PC-3 (cell line): Measurements from ENCODE around the gene SEPTIN11. TPM values are rescaled to one million over a fixed set of nuclear protein-coding genes. Genes with fewer than 3 reads are reported as not detected.

Experiments used
- ATAC-seq: fragments of 200-7000 bp; cut with Tn5 transposase; 2 replicates; pipeline ENCODE4 v1.9.1; 2020; ENCODE audit warnings: mild to moderate bottlenecking, moderate library complexity
- BruUV-seq: library from RNA; stranded (reverse); fragments of 400-500 nt; replicated peaks from 2 replicates; lab custom pipeline; 2021; lab: Mats Ljungman, UMichigan
- CTCF ChIA-PET: fragments of 300-600 bp; sonication (Branson Sonifier 250); formaldehyde crosslinking; loops from one replicate; lab custom pipeline; 2022; ENCODE audit warnings: antibody characterized with exemption; lab: Charles Lee
- POLR2A ChIA-PET: fragments of 300-600 bp; sonication (Branson Sonifier 250); formaldehyde crosslinking; loops from one replicate; lab custom pipeline; 2022; ENCODE audit warnings: antibody characterized with exemption; ENCODE audit not compliant: unreplicated experiment; lab: Charles Lee
- DNase-seq: peaks from one replicate; pipeline ENCODE4 v3.0.0-alpha.2; 2015
- H2AFZ ChIP-seq: fragments of 300-600 bp; sonication (generic); 2 replicates; pipeline ENCODE4 v1.6.0; 2016; ENCODE audit warnings: antibody characterized with exemption, low read length
- H3F3A ChIP-seq: fragments of 300-600 bp; sonication (generic); one replicate; pipeline ENCODE4 v1.6.0; 2017; ENCODE audit warnings: antibody characterized with exemption, low read length, control low read depth, mild to moderate bottlenecking; ENCODE audit not compliant: unreplicated experiment
- H3K27ac ChIP-seq: fragments of 300-600 bp; sonication (generic); 2 replicates; pipeline ENCODE4 v1.5.1; 2016; ENCODE audit warnings: mild to moderate bottlenecking, low read length
- H3K27me3 ChIP-seq: fragments of 300-600 bp; sonication (generic); 2 replicates; pipeline ENCODE4 v1.6.1; 2016; ENCODE audit warnings: low read length, mixed read lengths
- H3K36me3 ChIP-seq: fragments of 300-600 bp; sonication (generic); 2 replicates; pipeline ENCODE4 v1.6.1; 2016; ENCODE audit warnings: low read depth, mixed run types, low read length, mixed read lengths
- H3K4me1 ChIP-seq: fragments of 300-600 bp; sonication (generic); 2 replicates; pipeline ENCODE4 v1.5.1; 2016; ENCODE audit warnings: low read length; ENCODE audit not compliant: insufficient read depth
- H3K4me2 ChIP-seq: fragments of 300-600 bp; sonication (generic); 2 replicates; pipeline ENCODE4 v1.6.0; 2016; ENCODE audit warnings: low read length
- H3K4me3 ChIP-seq: fragments of 300-600 bp; sonication (generic); 2 replicates; pipeline ENCODE4 v1.5.1; 2016; ENCODE audit warnings: mild to moderate bottlenecking, low read length, mixed read lengths
- H3K79me2 ChIP-seq: fragments of 300-600 bp; sonication (generic); 2 replicates; pipeline ENCODE4 v1.6.1; 2017; ENCODE audit warnings: low read length, mixed read lengths
- H3K9ac ChIP-seq: fragments of 300-600 bp; sonication (generic); 2 replicates; pipeline ENCODE4 v1.6.0; 2016; ENCODE audit warnings: mild to moderate bottlenecking, low read length
- H3K9me2 ChIP-seq: fragments of 300-600 bp; sonication (generic); replicated peaks from 2 replicates; pipeline ENCODE4 v1.6.1; 2016; ENCODE audit warnings: mixed run types, low read length, mixed read lengths
- H3K9me3 ChIP-seq: fragments of 300-600 bp; sonication (generic); 2 replicates; pipeline ENCODE4 v1.6.1; 2016; ENCODE audit warnings: low read length, mixed read lengths
- H4K20me1 ChIP-seq: fragments of 300-600 bp; sonication (generic); 2 replicates; pipeline ENCODE4 v1.6.1; 2016; ENCODE audit warnings: low read length, mixed read lengths
- EZH2 ChIP-seq: fragments of 300-600 bp; sonication (generic); IDR thresholded peaks from one replicate; pipeline ENCODE4 v1.6.1; 2017; ENCODE audit warnings: antibody characterized with exemption, mild to moderate bottlenecking, low read length; ENCODE audit not compliant: unreplicated experiment
- EZH2phosphoT487 ChIP-seq: fragments of 300-600 bp; sonication (generic); IDR thresholded peaks from 2 replicates; pipeline ENCODE4 v1.6.1; 2018; ENCODE audit warnings: mild to moderate bottlenecking, antibody characterized with exemption, low read length, borderline replicate concordance
- intact Hi-C: fragments of 100-400 bp; cut with micrococcal nuclease; formaldehyde crosslinking; loops from 2 replicates; pipeline ENCODE4 v1.9.0; 2023
- total RNA-seq: library from RNA; depleted of rRNA; stranded (reverse); fragments of >200 nt; gene quantifications from 2 replicates; pipeline ENCODE4 v1.2.3, GENCODE V29; 2014
- TF ChIP-seq, protein P1 (sequence below): fragments of 300-600 bp; sonication (generic); conservative IDR thresholded peaks from 2 replicates; pipeline ENCODE4 v1.5.1; 2017; ENCODE audit warnings: antibody characterized with exemption, low read depth, mild to moderate bottlenecking, low read length

SEPTIN11 gene
- total RNA-seq, 1 experiment from 2014 or later = 39.0 TPM

DNA sequence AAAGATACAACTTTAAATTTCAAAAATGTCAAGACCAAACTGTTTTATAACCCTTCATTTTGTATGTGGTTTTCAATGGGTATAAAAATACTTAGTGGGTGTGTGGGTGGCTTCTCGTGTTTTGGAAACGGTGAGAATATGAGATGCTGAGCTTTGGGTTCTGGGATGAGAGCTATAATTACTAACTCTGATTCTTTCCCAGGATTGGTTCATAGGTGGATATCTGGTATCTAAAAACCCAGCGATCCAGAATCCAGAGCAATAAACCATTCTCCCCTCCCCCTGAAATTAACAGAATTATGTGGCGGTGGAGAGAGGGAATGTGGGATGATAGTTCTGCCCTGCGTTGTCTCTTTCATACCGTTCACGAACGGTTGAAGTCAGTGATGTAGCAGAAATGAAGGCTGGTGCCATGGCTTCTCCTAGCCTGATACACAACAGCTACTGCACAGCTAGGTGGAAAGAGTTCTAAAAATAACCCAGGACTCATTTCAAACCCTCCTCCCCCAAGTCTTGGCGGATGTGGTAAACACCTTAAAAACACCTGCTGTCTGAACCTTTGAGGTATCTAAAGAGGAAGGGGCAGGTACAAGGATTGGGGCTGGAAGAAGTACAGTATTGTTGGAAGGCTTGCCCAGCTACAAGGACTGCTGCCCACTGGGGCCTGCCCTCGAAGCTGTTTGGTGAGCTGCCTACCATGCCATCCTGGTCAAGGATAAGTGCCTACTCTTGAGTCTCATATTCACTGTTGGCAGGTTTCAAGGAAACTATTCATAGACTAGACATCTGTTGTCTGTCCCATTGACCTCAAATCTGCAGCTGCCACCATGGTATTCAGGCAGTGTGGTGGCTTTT, 44.5 kb downstream of the SEPTIN11 start:
- Histone ChIP-seq H3K9me3 (no peaks in the 10 kb centered on the region), H3F3A (no peaks in the 10 kb centered on the region), H3K27me3 (no peaks in the 10 kb centered on the region), H3K79me2 (no peaks in the 10 kb centered on the region), H4K20me1 (no peaks in the 10 kb centered on the region), H2AFZ (no peak overlapping the region), H3K27ac (no peak overlapping the region), H3K4me3 (no peak overlapping the region), H3K4me2 (no peak overlapping the region), H3K4me1 (no peaks in the 10 kb centered on the region), H3K9me2 (no peaks in the 10 kb centered on the region), H3K36me3 (no peaks in the 10 kb centered on the region), H3K9ac (no peak overlapping the region)
- no peak for DNase-seq
- CTCF ChIA-PET = no interaction called here
- POLR2A ChIA-PET = no interaction called here
- intact Hi-C loops = no loop called here
- TF ChIP-seq EZH2phosphoT487 (no peak), EZH2 (no peak)
- TF ChIP-seq, protein P1, sequence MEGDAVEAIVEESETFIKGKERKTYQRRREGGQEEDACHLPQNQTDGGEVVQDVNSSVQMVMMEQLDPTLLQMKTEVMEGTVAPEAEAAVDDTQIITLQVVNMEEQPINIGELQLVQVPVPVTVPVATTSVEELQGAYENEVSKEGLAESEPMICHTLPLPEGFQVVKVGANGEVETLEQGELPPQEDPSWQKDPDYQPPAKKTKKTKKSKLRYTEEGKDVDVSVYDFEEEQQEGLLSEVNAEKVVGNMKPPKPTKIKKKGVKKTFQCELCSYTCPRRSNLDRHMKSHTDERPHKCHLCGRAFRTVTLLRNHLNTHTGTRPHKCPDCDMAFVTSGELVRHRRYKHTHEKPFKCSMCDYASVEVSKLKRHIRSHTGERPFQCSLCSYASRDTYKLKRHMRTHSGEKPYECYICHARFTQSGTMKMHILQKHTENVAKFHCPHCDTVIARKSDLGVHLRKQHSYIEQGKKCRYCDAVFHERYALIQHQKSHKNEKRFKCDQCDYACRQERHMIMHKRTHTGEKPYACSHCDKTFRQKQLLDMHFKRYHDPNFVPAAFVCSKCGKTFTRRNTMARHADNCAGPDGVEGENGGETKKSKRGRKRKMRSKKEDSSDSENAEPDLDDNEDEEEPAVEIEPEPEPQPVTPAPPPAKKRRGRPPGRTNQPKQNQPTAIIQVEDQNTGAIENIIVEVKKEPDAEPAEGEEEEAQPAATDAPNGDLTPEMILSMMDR = no peak
- ATAC-seq = no peak
- no TSS peak for BruUV-seq

GRCh38 chr4:76995776-76996175, 46.2 kb downstream of the SEPTIN11 start:
- Histone ChIP-seq H3K9ac (no peak overlapping the region), H3K27me3 (no peaks in the 10 kb centered on the region), H3K9me3 (no peaks in the 10 kb centered on the region), H4K20me1 (no peaks in the 10 kb centered on the region), H3K4me3 (no peak overlapping the region), H3F3A (no peaks in the 10 kb centered on the region), H3K79me2 (no peaks in the 10 kb centered on the region), H3K36me3 (peaks cover 5% of the 10 kb centered on the region; the same call in 1 of the 2 replicates), H3K4me2 (no peak overlapping the region), H3K9me2 (no peaks in the 10 kb centered on the region), H3K27ac (no peak overlapping the region), H3K4me1 (no peaks in the 10 kb centered on the region), H2AFZ (no peak overlapping the region)
- TF ChIP-seq EZH2 = no peak
- TF ChIP-seq, protein P1 = no peak
- TF ChIP-seq EZH2phosphoT487 = no peak
- ATAC-seq = no peak
- ChIA-PET CTCF (no interaction called here), POLR2A (no interaction called here)
- intact Hi-C loops = no loop called here
- DNase-seq = no peak
- no TSS peak for BruUV-seq

DNA sequence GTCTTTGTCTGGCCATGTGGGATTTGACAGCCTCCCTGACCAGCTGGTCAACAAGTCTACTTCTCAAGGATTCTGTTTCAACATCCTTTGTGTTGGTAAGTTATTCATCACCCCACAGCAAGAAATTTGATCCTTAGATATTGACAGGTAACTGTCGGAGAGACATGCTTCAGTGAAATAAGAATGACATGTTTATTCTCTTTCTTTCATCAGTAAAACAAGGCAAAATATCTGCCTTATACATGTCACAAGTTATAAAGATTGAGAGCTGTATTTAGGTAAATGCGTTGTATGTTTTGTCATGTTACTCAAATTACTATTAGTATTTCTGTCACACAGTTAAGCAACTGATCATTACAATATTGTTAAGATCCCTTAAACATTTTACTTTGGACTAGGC, 46.9 kb downstream of the SEPTIN11 start:
- TF ChIP-seq, protein P1 = no peak
- no peak for TF ChIP-seq EZH2phosphoT487
- TF ChIP-seq EZH2 = no peak
- peaks cover 2% of the 10 kb centered on the region for H3K4me1 ChIP-seq
- CTCF ChIA-PET = no interaction called here
- H3K27me3 ChIP-seq = no peaks in the 10 kb centered on the region
- no peak overlapping the region for H3K9ac ChIP-seq
- no peak overlapping the region for H3K4me2 ChIP-seq
- POLR2A ChIA-PET = no interaction called here
- BruUV-seq = no TSS peak
- no peak overlapping the region for H3K27ac ChIP-seq
- H3K9me2 ChIP-seq = no peaks in the 10 kb centered on the region
- intact Hi-C loops = no loop called here
- peaks cover 5% of the 10 kb centered on the region; the same call in 1 of the 2 replicates for H3K36me3 ChIP-seq
- H2AFZ ChIP-seq = no peak overlapping the region
- no peaks in the 10 kb centered on the region for H4K20me1 ChIP-seq
- no peaks in the 10 kb centered on the region for H3K79me2 ChIP-seq
- H3K4me3 ChIP-seq = no peak overlapping the region
- no peaks in the 10 kb centered on the region for H3K9me3 ChIP-seq
- DNase-seq = no peak
- no peak for ATAC-seq
- no peaks in the 10 kb centered on the region for H3F3A ChIP-seq
